HEK293 (cell line): ENCODE results near the gene FBXO34.

Source experiments
- CTCF ChIP-seq: fragments of 450-650 bp; formaldehyde crosslinking; IDR thresholded peaks from 2 replicates; pipeline ENCODE4 v1.5.1; 2016; ENCODE audit warnings: missing biosample characterization, missing genetic modification characterization
- ZNF423 ChIP-seq: fragments of 450-650 bp; formaldehyde crosslinking; IDR thresholded peaks from 2 replicates; pipeline ENCODE4 v1.5.1; 2016; ENCODE audit warnings: missing biosample characterization, missing genetic modification characterization
- ZNF670 ChIP-seq: fragments of 450-650 bp; formaldehyde crosslinking; IDR thresholded peaks from 2 replicates; pipeline ENCODE4 v1.5.1; 2016; ENCODE audit warnings: missing biosample characterization, missing genetic modification characterization, low read depth

GRCh38 chr14:55254581-55254980 is 16.6 kb upstream of the FBXO34 start:
- TF ChIP-seq CTCF (tag by site-specific recombination) (no peak), ZNF423 (no peak), ZNF670 (tag by site-specific recombination) (no peak)
